HuH-7 (cell line): ENCODE data around the gene AMHR2.

Source experiments
- DNase-seq: peaks from one replicate; pipeline ENCODE4 v3.0.0; 2011; ENCODE audit warnings: low spot score

Gene AMHR2

GRCh38 chr12:53452159-53453077 is 28.8 kb downstream of the AMHR2 start:
- DNase-seq: peak; percentile 57

GRCh38 chr12:53453953-53454640 is 30.4 kb downstream of the AMHR2 start:
- no peak for DNase-seq

- no peak for DNase-seq
These were observed 31.1 kb downstream of the AMHR2 start for GRCh38 chr12:53454707-53455106.

GRCh38 chr12:53456654-53457366 is 33.2 kb downstream of the AMHR2 start:
- no peak for DNase-seq

GRCh38 chr12:53459097-53459496 is 35.4 kb downstream of the AMHR2 start:
- DNase-seq: no peak

GRCh38 chr12:53461059-53461458 is 37.4 kb downstream of the AMHR2 start:
- no peak for DNase-seq

- DNase-seq: no peak
These were observed 37.9 kb downstream of the AMHR2 start for GRCh38 chr12:53461591-53461990.

GRCh38 chr12:53462935-53463334 is 39.3 kb downstream of the AMHR2 start:
- DNase-seq: no peak

- no peak for DNase-seq
These were observed 40.3 kb downstream of the AMHR2 start for GRCh38 chr12:53463802-53464560.

GRCh38 chr12:53464685-53465418 is 41.2 kb downstream of the AMHR2 start:
- DNase-seq: no peak

- no peak for DNase-seq
These were observed 42.0 kb downstream of the AMHR2 start for GRCh38 chr12:53465679-53466078.

- DNase-seq: no peak
These were observed 43.0 kb downstream of the AMHR2 start for GRCh38 chr12:53466640-53467039.

GRCh38 chr12:53467082-53467481 is 43.4 kb downstream of the AMHR2 start:
- DNase-seq: no peak

GRCh38 chr12:53467880-53468279 is 44.2 kb downstream of the AMHR2 start:
- DNase-seq: no peak

- DNase-seq: no peak
These were observed 44.6 kb downstream of the AMHR2 start for GRCh38 chr12:53468282-53468681.

- no peak for DNase-seq
These were observed 48.5 kb downstream of the AMHR2 start for GRCh38 chr12:53472056-53472582.

GRCh38 chr12:53474077-53474476 is 50.4 kb downstream of the AMHR2 start:
- DNase-seq: no peak

GRCh38 chr12:53474819-53475218 is 51.2 kb downstream of the AMHR2 start:
- no peak for DNase-seq

GRCh38 chr12:53476769-53477209 is 53.1 kb downstream of the AMHR2 start:
- DNase-seq: no peak

GRCh38 chr12:53478865-53479264 is 55.2 kb downstream of the AMHR2 start:
- DNase-seq: no peak

- DNase-seq: no peak
These were observed 55.7 kb downstream of the AMHR2 start for GRCh38 chr12:53479331-53479730.
